ENCODE measurements around the gene OSBP.

OSBP gene

GRCh38 chr11:59615637-59616395 lies at the start of gene OSBP:
OSBP (minus strand) TSS chr11:59615774; CDS start chr11:59615664, 110 bp downstream.
- TF ChIP-seq CTCF (conservative IDR thresholded peaks at IDR 0.05): 0 out of 2 replicates have a peak, but pooled peaks have one; percentile 8
- H3K27ac ChIP-seq: peak within 1 kb of the TSS; percentile 95

- no peak overlapping the region for H3K27ac ChIP-seq
- TF ChIP-seq CTCF (conservative IDR thresholded peaks at IDR 0.05): no peak
Measured at GRCh38 chr11:59660621-59661020, 45.0 kb upstream of the OSBP start.

DNA sequence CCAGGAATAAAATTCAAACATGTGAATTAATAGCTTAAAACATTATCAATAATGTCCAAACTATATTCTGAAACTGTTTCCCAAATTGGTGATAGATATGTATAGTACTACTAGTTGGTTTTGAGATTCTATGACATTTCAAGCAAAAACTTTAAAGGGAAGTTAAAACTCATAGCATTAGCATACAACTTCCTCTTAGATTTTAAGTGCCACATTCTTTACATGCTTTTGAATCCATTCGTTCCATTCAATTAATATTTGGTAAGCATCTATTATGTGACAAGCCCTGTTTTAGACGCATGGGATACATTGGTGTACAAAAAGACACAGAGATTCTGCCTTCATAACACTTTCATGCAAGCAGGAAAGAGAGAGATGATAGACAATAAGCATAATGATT lies 44.4 kb upstream of the OSBP start:
- H3K27ac ChIP-seq: no peak overlapping the region
- TF ChIP-seq CTCF (conservative IDR thresholded peaks at IDR 0.05): no peak

- TF ChIP-seq CTCF (conservative IDR thresholded peaks at IDR 0.05): no peak
- no peak overlapping the region for H3K27ac ChIP-seq
Measured at GRCh38 chr11:59658036-59658435, 42.5 kb upstream of the OSBP start.

DNA sequence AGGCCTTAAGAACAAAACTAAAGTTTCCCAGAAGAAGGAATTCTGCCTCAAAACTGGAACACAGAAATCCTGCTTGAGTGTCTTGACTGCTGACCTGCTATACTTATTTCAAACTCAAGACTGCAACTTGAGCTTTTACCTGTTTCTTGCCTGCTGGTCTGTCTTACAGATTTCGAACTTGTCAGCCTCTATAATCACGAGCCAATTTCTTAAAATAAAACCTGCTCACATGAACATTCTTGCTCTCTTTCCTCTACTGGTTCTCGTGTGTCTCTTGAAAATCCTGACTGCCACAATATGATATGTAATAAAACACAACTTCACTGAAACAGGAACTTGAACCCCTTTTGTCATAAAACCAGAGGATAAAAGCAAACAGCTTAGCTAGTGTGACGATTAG lies 39.3 kb upstream of the OSBP start:
- TF ChIP-seq CTCF (conservative IDR thresholded peaks at IDR 0.05): no peak
- H3K27ac ChIP-seq: peak overlapping the region; percentile 18; the same call in 1 of the 2 replicates

GRCh38 chr11:59647245-59647980 lies 31.8 kb upstream of the OSBP start:
- H3K27ac ChIP-seq: no peak overlapping the region
- no peak for TF ChIP-seq CTCF (conservative IDR thresholded peaks at IDR 0.05)

GRCh38 chr11:59644528-59644927 lies 29.0 kb upstream of the OSBP start:
- TF ChIP-seq CTCF (conservative IDR thresholded peaks at IDR 0.05): no peak

More at GRCh38 chr11:59644528-59644927, 29.0 kb upstream of the OSBP start:
- no peak overlapping the region for H3K27ac ChIP-seq
